GM21717 (cell line): ENCODE results near the gene SRRM2.

Experiments used
- ATAC-seq: cut with Tn5 transposase; IDR thresholded peaks from one replicate; pipeline ENCODE4 v1.9.1; 2021; ENCODE audit warnings: mild to moderate bottlenecking, moderate library complexity; ENCODE audit not compliant: unreplicated experiment

The SRRM2 gene

GRCh38 chr16:2737895-2738418 lies 14.5 kb upstream of the SRRM2 start:
- ATAC-seq: no peak

- no peak for ATAC-seq
Observed at GRCh38 chr16:2738615-2739014, 13.8 kb upstream of the SRRM2 start.

- no peak for ATAC-seq
Observed at GRCh38 chr16:2739625-2740430, 12.6 kb upstream of the SRRM2 start.

DNA sequence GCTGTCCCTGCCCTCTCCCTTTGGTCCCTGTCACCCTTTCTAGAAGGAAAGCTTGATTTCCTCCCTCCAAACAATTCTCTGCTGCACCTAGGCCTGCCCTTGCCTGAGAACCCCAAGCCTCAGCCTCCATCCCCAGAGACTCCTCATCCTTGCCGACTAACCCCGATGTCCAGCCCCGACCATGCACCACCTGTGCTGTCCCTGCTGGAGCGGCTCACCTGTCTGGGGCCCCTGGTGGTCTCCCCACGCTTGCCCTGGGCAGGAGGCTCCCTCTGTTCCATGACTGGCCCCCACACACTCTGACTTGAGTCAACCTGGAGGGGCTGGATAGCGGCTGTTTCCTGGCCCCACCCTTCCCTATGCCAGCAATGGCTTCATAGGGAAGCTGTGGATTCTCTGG lies 12.0 kb upstream of the SRRM2 start:
- ATAC-seq: no peak

- no peak for ATAC-seq
Observed at GRCh38 chr16:2741168-2741567, 11.3 kb upstream of the SRRM2 start.

- ATAC-seq: no peak
Observed at GRCh38 chr16:2742323-2743006, 10.0 kb upstream of the SRRM2 start.

GRCh38 chr16:2743007-2743810 lies 9.2 kb upstream of the SRRM2 start:
- ATAC-seq: no peak

DNA sequence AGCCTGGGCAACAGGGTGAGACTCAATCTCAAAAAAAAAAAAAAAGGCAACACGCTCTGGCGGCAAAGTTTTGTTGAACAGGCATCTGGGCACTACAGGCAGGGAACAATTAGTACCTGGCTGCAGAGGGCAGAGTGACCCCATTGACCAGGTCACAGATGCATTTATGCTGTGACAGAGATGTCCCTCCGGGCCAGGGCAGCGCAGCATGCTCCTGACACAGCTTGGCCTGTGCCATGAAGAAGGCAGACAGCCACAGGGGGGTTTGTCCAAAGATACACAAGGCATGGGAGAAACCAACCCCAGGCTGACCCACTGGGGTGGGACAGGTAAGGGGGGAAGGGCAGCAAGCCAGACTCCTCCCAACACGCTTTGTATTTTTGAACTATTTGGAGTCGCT lies 7.7 kb upstream of the SRRM2 start:
- no peak for ATAC-seq

- ATAC-seq: no peak
Observed at GRCh38 chr16:2745116-2745890, 7.1 kb upstream of the SRRM2 start.

GRCh38 chr16:2745961-2746360 lies 6.5 kb upstream of the SRRM2 start:
- no peak for ATAC-seq

DNA sequence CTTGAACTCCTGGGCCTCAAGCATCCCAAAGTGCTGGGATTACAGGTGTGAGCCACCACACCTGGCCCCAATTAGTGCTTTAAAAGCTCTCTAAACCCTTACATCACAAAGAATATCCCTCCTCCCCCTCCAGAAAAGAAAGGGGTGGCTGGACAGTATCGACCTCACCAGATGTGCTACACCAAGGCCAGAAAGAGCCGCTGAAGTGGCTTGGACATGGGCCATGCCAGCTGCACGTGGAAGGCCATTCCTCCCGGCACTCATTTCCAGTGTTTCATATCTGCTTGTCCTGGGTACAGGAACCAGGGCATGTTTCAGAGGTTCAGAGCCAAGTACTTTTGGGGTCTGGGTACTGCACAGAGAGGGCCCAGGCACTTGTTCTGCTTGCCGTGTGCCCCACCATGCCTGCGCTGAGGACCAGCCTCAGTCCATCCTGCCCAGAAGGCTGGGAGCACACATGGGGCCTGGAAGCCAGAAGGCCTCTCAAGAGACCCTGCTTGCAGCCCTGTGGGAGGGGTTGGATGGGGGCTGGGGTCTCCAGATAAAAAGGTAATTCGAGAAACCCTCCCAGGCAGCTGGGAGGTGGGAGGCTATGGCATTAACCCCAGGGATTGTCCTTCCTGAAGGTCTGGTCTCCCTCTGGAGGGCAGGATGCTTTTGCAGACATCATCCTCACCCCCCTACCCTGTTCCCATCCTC lies 3.5 kb upstream of the SRRM2 start:
- no peak for ATAC-seq

- no peak for ATAC-seq
Observed at GRCh38 chr16:2749476-2749875, 3.0 kb upstream of the SRRM2 start.

DNA sequence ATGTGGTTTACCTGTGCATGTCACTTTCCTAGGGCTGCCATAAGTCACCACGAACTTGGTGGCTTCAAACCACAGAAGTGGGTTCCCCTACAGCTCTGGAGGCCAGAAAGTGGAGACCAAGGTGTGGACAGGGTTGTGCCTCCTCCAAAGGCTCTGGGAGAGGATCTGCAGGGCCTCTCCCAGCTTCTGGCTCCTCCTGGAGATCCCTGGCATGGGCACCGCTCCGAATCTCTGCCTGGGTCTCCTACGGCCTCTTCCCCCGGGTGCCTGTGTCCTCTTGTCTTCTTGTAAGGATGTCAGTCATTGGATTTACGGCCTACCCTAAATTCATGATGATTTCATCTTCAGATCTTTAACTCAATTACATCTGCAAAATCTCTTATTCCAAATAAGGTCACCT lies 2.5 kb upstream of the SRRM2 start:
- ATAC-seq: no peak

GRCh38 chr16:2751577-2752034 lies 832 bp upstream of the SRRM2 start:
- ATAC-seq: peak; percentile 26

DNA sequence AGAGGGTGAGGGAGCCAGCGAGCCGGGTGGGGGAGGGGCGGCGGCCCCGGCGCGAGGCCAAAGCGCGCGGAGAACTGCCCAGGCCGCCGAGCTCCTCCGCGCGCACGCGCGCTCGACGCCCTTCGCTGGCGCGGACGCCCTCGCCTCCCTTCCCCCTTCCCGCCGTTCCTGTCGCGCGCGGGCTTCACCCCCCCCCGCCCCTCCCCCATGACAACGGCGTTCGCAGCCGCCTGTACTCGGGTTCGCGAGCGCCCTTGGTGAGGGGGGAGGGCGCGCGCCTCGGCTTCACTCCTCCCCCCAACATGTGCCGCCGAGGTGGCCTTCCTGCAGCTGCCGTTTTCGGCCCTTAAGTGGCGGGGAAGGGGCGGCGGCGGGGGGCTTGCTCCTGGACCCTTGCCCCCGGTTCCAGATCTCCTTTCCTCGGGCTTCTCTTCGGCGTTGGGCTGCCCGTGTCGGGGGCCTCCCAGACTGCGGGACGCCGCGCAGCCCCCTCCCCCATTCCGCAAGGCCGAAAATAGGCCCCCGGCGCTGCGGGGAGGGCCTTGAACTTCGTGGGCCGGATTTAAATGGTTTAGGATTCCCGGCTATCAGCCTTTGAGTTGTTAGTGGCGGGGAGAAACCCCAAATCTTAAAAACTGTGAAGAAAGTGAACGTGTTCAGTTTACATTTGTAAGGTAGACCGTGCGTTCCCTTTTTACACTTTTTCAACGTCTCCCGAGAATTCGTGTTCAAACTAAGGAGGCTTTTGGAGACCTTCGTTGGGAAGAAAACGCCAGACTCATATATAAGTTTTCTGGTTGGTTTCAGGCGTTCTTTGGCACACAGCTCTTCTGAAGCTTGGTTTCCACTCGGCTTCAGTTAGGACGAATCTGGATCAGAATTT lies 653 bp downstream of the SRRM2 start:
- peak; percentile 36 for ATAC-seq

GRCh38 chr16:2753733-2754020 lies 1.2 kb downstream of the SRRM2 start:
- ATAC-seq: no peak

GRCh38 chr16:2755158-2755557 lies 2.7 kb downstream of the SRRM2 start:
- ATAC-seq: no peak

- ATAC-seq: no peak
Observed at GRCh38 chr16:2756288-2757015, 4.0 kb downstream of the SRRM2 start.

DNA sequence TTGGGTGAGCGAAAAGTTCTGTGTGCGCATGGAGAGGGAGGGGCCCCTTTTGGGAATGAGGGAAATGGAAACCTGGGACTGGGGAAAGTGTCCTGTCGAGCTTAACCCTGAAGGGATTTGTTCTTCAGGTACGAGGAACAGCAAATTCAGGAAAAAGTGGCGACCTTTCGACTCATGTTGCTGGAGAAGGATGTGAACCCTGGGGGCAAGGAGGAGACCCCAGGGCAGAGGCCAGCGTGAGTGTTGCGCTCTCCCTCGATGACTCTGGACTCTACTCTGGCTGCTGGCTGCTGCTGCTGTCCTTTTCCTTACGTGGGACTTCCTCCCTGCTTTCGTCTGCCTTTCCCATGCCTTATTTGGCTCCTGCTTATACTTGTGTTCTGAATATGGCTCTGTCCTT lies 4.9 kb downstream of the SRRM2 start:
- no peak for ATAC-seq
